ENCODE results near the gene RARS1.

- TF ChIP-seq CTCF (IDR thresholded peaks at IDR 0.05) = no peak
- TF ChIP-seq POLR2A (IDR thresholded peaks at IDR 0.05) = no peak
Observed at GRCh38 chr5:168447808-168448207, 38.5 kb upstream of the RARS1 start.
